ENCODE results near the gene CALML3.

Gene CALML3

GRCh38 chr10:5508161-5508604, 16.6 kb upstream of the CALML3 start:
- no peak for DNase-seq

- DNase-seq: no peak
These were observed 16.0 kb upstream of the CALML3 start for GRCh38 chr10:5508786-5509185.

GRCh38 chr10:5509236-5509635, 15.5 kb upstream of the CALML3 start:
- no peak for DNase-seq

GRCh38 chr10:5509691-5510090, 15.1 kb upstream of the CALML3 start:
- DNase-seq: no peak

GRCh38 chr10:5510281-5511072, 14.3 kb upstream of the CALML3 start:
- no peak for DNase-seq

GRCh38 chr10:5511231-5511884, 13.4 kb upstream of the CALML3 start:
- DNase-seq: no peak

- no peak for DNase-seq
These were observed 12.9 kb upstream of the CALML3 start for GRCh38 chr10:5511885-5512280.

- DNase-seq: no peak
These were observed 12.4 kb upstream of the CALML3 start for GRCh38 chr10:5512331-5512730.

- DNase-seq: no peak
These were observed 11.7 kb upstream of the CALML3 start for GRCh38 chr10:5512881-5513612.

- DNase-seq: no peak
These were observed 10.4 kb upstream of the CALML3 start for GRCh38 chr10:5514226-5514850.

- DNase-seq: no peak
These were observed 8.6 kb upstream of the CALML3 start for GRCh38 chr10:5515948-5516761.

GRCh38 chr10:5517546-5517945, 7.2 kb upstream of the CALML3 start:
- DNase-seq: no peak

GRCh38 chr10:5518143-5518542, 6.6 kb upstream of the CALML3 start:
- peak; percentile 37 to 58 for DNase-seq

GRCh38 chr10:5519054-5519453, 5.7 kb upstream of the CALML3 start:
- DNase-seq: no peak

- DNase-seq: no peak
These were observed 1.7 kb upstream of the CALML3 start for GRCh38 chr10:5522913-5523560.

- DNase-seq: no peak
These were observed 776 bp upstream of the CALML3 start for GRCh38 chr10:5523796-5524574.

- DNase-seq: no peak
These were observed 990 bp downstream of the CALML3 start for GRCh38 chr10:5525561-5526341.

GRCh38 chr10:5526691-5527331, 2.0 kb downstream of the CALML3 start:
- DNase-seq: no peak

GRCh38 chr10:5527332-5528200, 2.8 kb downstream of the CALML3 start:
- no peak for DNase-seq

Measured in NCI-H187 (cell line).